Aorta (tissue), 5 donors: ENCODE data around the gene PCBP3. TPM values are rescaled to one million over a fixed set of nuclear protein-coding genes. Genes with fewer than 3 reads are reported as not detected.
"Not testable (repeated sequence)": the region's sequence is repeated elsewhere in the genome, so short reads cannot be mapped to it uniquely, and the experiment has no call there.

ENCODE experiments used
- ATAC-seq: fragments of 200-7000 bp; cut with Tn5 transposase; one replicate; pipeline ENCODE4 v1.9.1; 2022; ENCODE audit warnings: moderate library complexity; ENCODE audit not compliant: low FRiP score
- DNase-seq, 2 donors: peaks; one replicate each; pipeline ENCODE4 v3.0.0-alpha.2; 2020
- H3K27ac ChIP-seq, 2 donors: one replicate each; pipeline ENCODE4 v1.5.1; 2013; ENCODE audit warnings: low read length in 2 of 2, mild to moderate bottlenecking in 2 of 2, moderate library complexity in 2 of 2, control low read depth in 1 of 2, inconsistent platforms in 1 of 2, low read depth in 1 of 2
- H3K27me3 ChIP-seq, 2 donors: one replicate each; pipeline ENCODE4 v1.6.1; 2013; ENCODE audit warnings: control low read depth in 1 of 2, low read length in 1 of 2, mild to moderate bottlenecking in 1 of 2, moderate library complexity in 1 of 2; ENCODE audit not compliant: insufficient read depth in 2 of 2, control insufficient read depth in 1 of 2
- H3K36me3 ChIP-seq, 2 donors: one replicate each; pipeline ENCODE4 v1.6.1; 2013; ENCODE audit warnings: control low read depth in 1 of 2, low read length in 1 of 2, mild to moderate bottlenecking in 1 of 2; ENCODE audit not compliant: insufficient read depth in 2 of 2, control insufficient read depth in 1 of 2
- H3K4me1 ChIP-seq, 2 donors: one replicate each; pipeline ENCODE4 v1.6.1; 2013; ENCODE audit warnings: low read length in 2 of 2, control low read depth in 1 of 2, mild to moderate bottlenecking in 1 of 2, moderate library complexity in 1 of 2; ENCODE audit not compliant: insufficient read depth in 2 of 2, control insufficient read depth in 1 of 2
- H3K4me3 ChIP-seq, 2 donors: one replicate each; pipeline ENCODE4 v1.5.1; 2013; ENCODE audit warnings: low read length in 2 of 2, control low read depth in 1 of 2, mild to moderate bottlenecking in 1 of 2
- H3K9me3 ChIP-seq: one replicate; pipeline ENCODE4 v1.6.1; 2013; ENCODE audit warnings: mild to moderate bottlenecking, low read length; ENCODE audit not compliant: control insufficient read depth
- WGBS, 2 donors: extraction: QIAGEN DNeasy Blood & Tissue Kit; methylation state at CpG; one replicate each; pipeline ENCODE4 v1.1.7; 2013; 5-methylcytosine and 5-hydroxymethylcytosine counted together
- intact Hi-C, 2 donors: fragments of 100-400 bp; cut with DNase I; formaldehyde crosslinking; loops; one replicate each; pipeline versions ENCODE4 v1.14.2 to v1.15.0; 2022
- polyA plus RNA-seq, 2 donors: library from polyadenylated mRNA; stranded (reverse); fragments of 200-250 nt; gene quantifications; one replicate each; pipeline ENCODE4 v1.2.3, GENCODE V29; 2013
- total RNA-seq, 2 donors: library from RNA; stranded (reverse); fragmentation: NEBNext Ultra II Directional; extraction: Animal tissue kit (Norgen Biotek cat#: 25700); gene quantifications; one replicate each; pipeline ENCODE4 v1.2.1, GENCODE V29; 2021
- donor health status: healthy with polysubstance abuse.
- donor health status: Bipolar disorder and iron deficiency.
- donor health status: DM: no; HTN: no; CAD: no.
- donor health status: DM: no; HTN: no; CAD: no.
- donor health status: DM: yes; HTN: yes; CAD: no.

Gene PCBP3
- total and polyA plus RNA-seq, 4 donors: 3.6 to 15.0 (median 7.0) TPM; not detected in 1

DNA sequence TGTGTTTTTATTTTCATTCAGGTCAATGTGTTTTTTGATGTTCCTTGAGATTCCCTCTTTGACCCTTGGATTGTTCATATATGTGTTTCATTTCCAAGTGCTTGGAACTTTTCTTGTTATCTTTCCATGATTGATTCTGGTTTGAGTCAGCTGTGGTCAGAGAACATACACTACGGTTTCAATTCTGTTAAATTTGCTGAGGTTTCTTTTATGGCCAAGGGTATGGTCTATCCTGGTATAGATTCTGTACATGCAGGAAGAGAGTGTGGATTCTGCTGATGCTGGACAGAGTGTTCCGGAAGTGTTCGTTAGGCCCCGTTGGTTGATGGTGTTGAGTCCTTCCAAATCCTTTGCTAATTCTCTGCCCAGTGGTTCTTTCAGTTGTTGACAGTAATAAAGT is 239.6 kb downstream of the PCBP3 start:
- ATAC-seq: no peak

DNA sequence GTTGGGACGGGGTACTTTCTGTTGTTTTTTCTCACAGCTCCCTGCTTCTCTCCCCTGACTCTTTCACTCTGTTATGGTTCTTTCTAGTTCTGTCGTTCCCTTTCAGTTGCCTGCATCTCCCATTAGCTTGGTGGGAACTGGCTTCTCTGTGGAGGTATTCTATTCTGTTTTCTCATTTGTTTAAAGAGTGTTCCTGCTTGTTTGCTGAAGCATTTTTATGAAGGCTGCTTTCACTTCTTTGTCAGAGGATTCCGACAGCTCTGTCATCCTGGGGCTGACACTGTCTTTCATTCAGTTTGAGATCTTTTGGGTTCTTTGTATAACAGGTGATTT is 242.0 kb downstream of the PCBP3 start:
- Histone ChIP-seq H3K9me3 (no peaks in the 10 kb centered on the region), H3K4me1 (no peaks in the 10 kb centered on the region), H3K4me3 (no peak overlapping the region), H3K27me3 (no peaks in the 10 kb centered on the region), H3K36me3 (no peaks in the 10 kb centered on the region), H3K27ac (no peak overlapping the region)
- DNase-seq: no peak
- intact Hi-C loops: no loop called here
- 95 to 96% methylated on average over 3 of the region's 3 CpGs for WGBS, 2 donors
- no peak for ATAC-seq

More for the DNA sequence above, 239.6 kb downstream of the PCBP3 start:
- H3K36me3 ChIP-seq: no peaks in the 10 kb centered on the region
- H3K9me3 ChIP-seq: no peaks in the 10 kb centered on the region
- intact Hi-C loops: no loop called here
- no peak overlapping the region for H3K27ac ChIP-seq
- no peak overlapping the region for H3K4me3 ChIP-seq
- DNase-seq: no peak
- no peaks in the 10 kb centered on the region for H3K4me1 ChIP-seq
- no peaks in the 10 kb centered on the region for H3K27me3 ChIP-seq
- WGBS, 2 donors: 92 to 97% methylated on average over 4 of the region's 4 CpGs

DNA sequence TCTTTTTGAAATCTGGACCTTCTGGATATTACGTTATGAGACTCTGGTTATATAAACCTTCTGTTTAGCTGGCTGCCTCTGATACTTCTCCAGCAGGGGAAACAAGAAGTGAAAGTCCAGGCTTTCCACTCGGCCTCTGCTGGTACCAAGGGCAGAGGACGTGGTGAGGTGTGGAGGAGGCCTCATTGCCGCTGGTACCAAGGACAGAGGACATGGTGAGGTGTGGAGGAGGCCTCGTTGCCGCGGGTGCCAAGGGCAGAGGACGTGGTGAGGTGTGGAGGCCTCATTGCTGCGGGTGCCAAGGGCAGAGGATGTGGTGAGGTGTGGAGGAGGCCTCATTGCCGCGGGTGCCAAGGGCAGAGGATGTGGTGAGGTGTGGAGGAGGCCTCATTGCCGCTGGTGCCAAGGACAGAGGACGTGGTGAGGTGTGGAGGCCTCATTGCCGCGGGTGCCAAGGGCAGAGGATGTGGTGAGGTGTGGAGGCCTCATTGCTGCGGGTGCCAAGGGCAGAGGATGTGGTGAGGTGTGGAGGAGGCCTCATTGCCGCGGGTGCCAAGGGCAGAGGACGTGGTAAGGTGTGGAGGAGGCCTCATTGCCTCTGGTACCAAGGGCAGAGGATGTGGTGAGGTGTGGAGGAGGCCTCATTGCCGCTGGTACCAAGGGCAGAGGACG is 242.5 kb downstream of the PCBP3 start:
- H3K36me3 ChIP-seq, H3K27me3 ChIP-seq, ATAC-seq, H3K27ac ChIP-seq, intact Hi-C loops, H3K9me3 ChIP-seq, H3K4me1 ChIP-seq, H3K4me3 ChIP-seq: not testable (repeated sequence)
- DNase-seq: peak; percentile 17 to 32
- WGBS, 2 donors: 91% methylated on average over 21 of the region's 21 CpGs

DNA sequence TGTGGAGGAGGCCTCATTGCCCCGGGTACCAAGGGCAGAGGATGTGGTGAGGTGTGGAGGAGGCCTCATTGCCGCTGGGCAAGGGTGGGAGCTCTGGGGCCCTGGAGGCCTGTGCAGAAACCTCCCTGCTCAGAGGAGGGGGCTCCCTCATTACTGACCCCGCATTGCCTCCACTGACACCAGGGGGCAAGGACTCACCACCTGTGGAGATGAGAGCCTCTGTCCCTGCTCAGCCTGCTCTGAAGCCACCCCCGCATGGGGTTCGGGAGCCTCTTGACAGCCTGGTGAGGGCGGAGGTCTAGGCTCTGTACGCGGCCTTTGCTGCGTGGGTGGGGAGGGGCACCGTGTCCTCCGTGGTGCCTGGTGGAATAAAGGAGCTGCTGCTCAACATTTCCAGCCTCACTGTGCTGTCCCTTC is 243.1 kb downstream of the PCBP3 start:
- H3K27ac ChIP-seq: peak overlapping the region in 1 of 2 donors; percentile 58
- no peaks in the 10 kb centered on the region for H3K4me1 ChIP-seq
- H3K36me3 ChIP-seq: no peaks in the 10 kb centered on the region
- no peaks in the 10 kb centered on the region for H3K9me3 ChIP-seq
- intact Hi-C loops: no loop called here
- ATAC-seq: peak; percentile 33
- WGBS, 2 donors: 62 to 65% methylated on average over 11 of the region's 11 CpGs
- no peaks in the 10 kb centered on the region for H3K27me3 ChIP-seq
- peak; percentile 41 to 61 for DNase-seq
- H3K4me3 ChIP-seq: no peak overlapping the region

DNA sequence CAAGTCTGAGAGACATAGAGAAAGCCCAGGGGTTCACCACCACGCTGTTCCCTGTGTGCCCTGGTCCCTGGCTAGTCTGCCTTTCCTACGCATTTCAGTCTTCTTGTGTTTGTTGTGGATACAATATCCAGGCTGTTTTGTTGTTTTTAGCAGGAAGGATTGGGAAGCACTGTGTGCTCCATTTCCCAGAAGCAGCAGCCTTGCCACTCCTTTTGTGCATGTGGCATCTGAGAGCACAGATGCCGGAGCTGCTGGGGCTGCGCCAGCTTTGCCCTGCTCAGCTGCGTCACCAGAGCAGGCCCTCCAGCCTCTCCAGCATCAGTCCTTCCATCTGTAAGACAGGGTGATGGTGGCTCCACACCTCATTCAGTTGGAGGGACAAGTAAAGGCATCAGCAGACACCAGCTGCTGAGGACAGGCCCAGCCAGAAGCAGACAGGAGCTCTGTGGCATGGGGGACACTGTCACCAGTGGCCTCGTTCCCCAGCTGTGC is 243.6 kb downstream of the PCBP3 start:
- DNase-seq: peak; percentile 76 to 79

DNA sequence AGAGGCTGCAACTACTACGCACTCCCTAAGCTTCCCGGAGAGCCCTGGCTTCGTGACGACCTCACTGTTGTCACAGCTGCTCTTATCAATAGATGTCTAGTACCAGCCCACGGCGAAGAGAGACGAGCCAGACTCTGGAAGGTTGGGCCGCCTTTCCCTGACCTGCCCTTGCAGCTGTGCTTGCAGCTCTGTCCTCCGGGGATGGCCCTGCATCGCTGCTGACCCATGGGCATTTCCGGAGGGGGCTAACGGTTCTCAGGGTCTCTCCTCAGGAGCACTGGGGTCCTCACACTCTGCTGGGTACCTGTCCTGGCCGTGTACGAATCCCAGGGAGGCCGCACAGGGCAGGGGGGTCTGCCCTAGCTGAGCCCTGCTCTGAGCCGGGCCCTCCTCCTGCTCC is 244.3 kb downstream of the PCBP3 start:
- H3K36me3 ChIP-seq: no peaks in the 10 kb centered on the region
- ATAC-seq: no peak
- H3K4me1 ChIP-seq: no peaks in the 10 kb centered on the region
- H3K27me3 ChIP-seq: no peaks in the 10 kb centered on the region
- 75 to 79% methylated on average over 16 of the region's 16 CpGs for whole genome bisulfite sequencing, 2 donors
- intact Hi-C loops: no loop called here
- H3K4me3 ChIP-seq: no peak overlapping the region
- no peak overlapping the region for H3K27ac ChIP-seq
- H3K9me3 ChIP-seq: no peaks in the 10 kb centered on the region
- peak; percentile 46 to 61 for DNase-seq

More for the DNA sequence above, 243.6 kb downstream of the PCBP3 start:
- whole genome bisulfite sequencing, 2 donors: 29% methylated on average over 6 of the region's 6 CpGs
- H3K9me3 ChIP-seq: no peaks in the 10 kb centered on the region
- H3K4me3 ChIP-seq: no peak overlapping the region
- ATAC-seq: peak; percentile 51
- intact Hi-C loops: no loop called here
- H3K27me3 ChIP-seq: no peaks in the 10 kb centered on the region
- H3K27ac ChIP-seq: peak overlapping the region in 1 of 2 donors; percentile 58
- H3K36me3 ChIP-seq: no peaks in the 10 kb centered on the region
- no peaks in the 10 kb centered on the region for H3K4me1 ChIP-seq

DNA sequence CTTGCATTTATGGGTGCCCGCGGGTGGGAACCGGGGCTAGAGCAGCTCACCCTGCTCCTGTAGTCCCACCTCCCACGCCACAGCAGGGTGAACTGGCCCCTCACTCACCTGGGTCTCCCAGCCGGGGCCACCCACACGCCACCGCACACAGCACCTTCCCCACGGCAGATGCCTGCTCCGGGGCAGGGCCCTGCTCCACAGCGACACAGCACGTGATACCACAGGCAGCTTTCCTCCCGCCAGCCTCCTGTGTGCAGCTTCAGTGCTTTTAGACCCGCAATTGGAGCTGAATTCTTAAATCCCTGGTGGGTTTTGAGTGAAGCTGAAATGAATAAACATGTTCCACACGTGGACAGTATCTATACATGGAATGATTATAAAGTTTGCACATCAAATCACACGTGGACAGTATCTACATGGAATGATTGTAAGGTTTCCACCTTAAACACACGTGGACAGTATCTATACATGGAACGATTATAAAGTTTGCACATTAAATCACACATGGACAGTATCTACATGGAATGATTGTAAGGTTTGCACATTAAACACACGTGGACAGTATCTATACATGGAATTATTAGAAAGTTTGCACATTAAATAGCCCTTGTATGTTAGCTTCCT is 245.0 kb downstream of the PCBP3 start:
- Histone ChIP-seq H3K9me3 (no peaks in the 10 kb centered on the region), H3K27ac (no peak overlapping the region), H3K27me3 (no peaks in the 10 kb centered on the region), H3K36me3 (no peaks in the 10 kb centered on the region), H3K4me1 (no peaks in the 10 kb centered on the region), H3K4me3 (no peak overlapping the region)
- intact Hi-C loops: no loop called here
- DNase-seq (peak; percentile 30 to 54), ATAC-seq (no peak)
- 94% methylated on average over 18 of the region's 18 CpGs for WGBS, 2 donors

DNA sequence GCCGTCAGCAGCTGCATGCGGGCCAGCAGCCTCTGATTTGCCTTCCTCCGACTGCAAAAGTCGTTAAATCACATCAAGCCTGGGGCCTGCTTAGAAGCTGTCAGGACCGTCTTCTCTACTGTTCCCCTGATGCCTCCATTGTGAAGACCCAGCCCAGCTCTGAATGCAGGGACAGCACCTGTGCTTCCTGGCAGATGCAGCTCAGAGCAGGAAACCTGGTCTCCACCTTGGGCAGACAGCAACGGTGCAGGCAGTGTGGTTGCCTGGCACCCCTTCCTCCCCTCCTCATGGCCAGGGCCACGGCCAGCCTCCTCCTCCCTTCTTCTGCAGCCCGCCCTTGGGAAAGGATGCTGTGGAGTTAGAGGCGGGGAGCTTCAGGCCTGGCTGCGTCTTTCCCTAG is 245.7 kb downstream of the PCBP3 start:
- no peak for ATAC-seq
- WGBS, 2 donors: 87 to 88% methylated on average over 10 of the region's 10 CpGs
- no peak overlapping the region for H3K27ac ChIP-seq

DNA sequence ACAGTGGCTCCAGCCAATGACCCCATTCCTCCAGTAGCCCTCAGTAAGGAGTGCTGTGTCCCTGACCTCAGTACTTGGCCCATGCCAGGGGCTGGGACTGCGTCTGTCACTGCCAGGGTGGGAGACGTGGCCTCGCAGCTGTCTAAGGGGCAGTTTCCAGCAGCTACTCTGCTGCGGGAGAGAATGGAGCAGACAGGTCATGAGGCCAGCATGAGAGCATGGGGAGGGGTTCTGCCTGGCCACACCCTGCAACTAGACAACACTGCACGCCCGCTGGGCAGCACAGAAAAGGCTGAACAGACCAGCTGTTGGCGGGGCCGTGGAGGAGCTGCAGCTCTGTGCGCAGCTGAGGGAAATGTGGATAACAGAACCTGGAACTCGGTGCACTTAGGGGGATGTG is 246.4 kb downstream of the PCBP3 start:
- H3K36me3 ChIP-seq: no peaks in the 10 kb centered on the region
- no peaks in the 10 kb centered on the region for H3K27me3 ChIP-seq
- H3K9me3 ChIP-seq: no peaks in the 10 kb centered on the region
- no peaks in the 10 kb centered on the region for H3K4me1 ChIP-seq
- intact Hi-C loops: no loop called here
- no peak overlapping the region for H3K4me3 ChIP-seq
- WGBS, 2 donors: 82 to 88% methylated on average over 10 of the region's 10 CpGs
- H3K27ac ChIP-seq: no peak overlapping the region
- ATAC-seq (no peak), DNase-seq (peak; percentile 38 to 69)

More for the DNA sequence above, 245.7 kb downstream of the PCBP3 start:
- H3K9me3 ChIP-seq: no peaks in the 10 kb centered on the region
- intact Hi-C loops: no loop called here
- no peaks in the 10 kb centered on the region for H3K36me3 ChIP-seq
- H3K27me3 ChIP-seq: no peaks in the 10 kb centered on the region
- H3K4me1 ChIP-seq: no peaks in the 10 kb centered on the region
- H3K4me3 ChIP-seq: no peak overlapping the region
- DNase-seq: peak in 1 of 2 donors; percentile 15
